ENCODE results near the gene STAC3. TPM values are rescaled to one million over a fixed set of nuclear protein-coding genes. Genes with fewer than 3 reads are reported as not detected.

STAC3 gene
- total RNA-seq, 1 experiment from 2014 or later: 2.5 TPM

- TF ChIP-seq, protein P1, sequence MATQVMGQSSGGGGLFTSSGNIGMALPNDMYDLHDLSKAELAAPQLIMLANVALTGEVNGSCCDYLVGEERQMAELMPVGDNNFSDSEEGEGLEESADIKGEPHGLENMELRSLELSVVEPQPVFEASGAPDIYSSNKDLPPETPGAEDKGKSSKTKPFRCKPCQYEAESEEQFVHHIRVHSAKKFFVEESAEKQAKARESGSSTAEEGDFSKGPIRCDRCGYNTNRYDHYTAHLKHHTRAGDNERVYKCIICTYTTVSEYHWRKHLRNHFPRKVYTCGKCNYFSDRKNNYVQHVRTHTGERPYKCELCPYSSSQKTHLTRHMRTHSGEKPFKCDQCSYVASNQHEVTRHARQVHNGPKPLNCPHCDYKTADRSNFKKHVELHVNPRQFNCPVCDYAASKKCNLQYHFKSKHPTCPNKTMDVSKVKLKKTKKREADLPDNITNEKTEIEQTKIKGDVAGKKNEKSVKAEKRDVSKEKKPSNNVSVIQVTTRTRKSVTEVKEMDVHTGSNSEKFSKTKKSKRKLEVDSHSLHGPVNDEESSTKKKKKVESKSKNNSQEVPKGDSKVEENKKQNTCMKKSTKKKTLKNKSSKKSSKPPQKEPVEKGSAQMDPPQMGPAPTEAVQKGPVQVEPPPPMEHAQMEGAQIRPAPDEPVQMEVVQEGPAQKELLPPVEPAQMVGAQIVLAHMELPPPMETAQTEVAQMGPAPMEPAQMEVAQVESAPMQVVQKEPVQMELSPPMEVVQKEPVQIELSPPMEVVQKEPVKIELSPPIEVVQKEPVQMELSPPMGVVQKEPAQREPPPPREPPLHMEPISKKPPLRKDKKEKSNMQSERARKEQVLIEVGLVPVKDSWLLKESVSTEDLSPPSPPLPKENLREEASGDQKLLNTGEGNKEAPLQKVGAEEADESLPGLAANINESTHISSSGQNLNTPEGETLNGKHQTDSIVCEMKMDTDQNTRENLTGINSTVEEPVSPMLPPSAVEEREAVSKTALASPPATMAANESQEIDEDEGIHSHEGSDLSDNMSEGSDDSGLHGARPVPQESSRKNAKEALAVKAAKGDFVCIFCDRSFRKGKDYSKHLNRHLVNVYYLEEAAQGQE (IDR thresholded peaks at IDR 0.05; ENCODE audit: low read depth): no peak
Observed at GRCh38 chr12:57213058-57213715, 37.8 kb downstream of the STAC3 start (continued).

DNA sequence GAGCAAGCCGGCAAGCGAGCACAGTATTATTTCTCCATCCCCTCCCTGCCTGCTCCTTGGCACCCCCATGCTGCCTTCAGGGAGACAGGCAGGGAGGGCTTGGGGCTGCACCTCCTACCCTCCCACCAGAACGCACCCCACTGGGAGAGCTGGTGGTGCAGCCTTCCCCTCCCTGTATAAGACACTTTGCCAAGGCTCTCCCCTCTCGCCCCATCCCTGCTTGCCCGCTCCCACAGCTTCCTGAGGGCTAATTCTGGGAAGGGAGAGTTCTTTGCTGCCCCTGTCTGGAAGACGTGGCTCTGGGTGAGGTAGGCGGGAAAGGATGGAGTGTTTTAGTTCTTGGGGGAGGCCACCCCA is 38.3 kb downstream of the STAC3 start:
- Histone ChIP-seq H3K4me1 (ENCODE audit: control insufficient read depth in 1 of 2, insufficient read depth in 2 of 2, low read length in 2 of 2) (peaks cover 17 to 42% of the 10 kb centered on the region in 2 experiments), H2AFZ (ENCODE audit: low read depth, low read length, poor library complexity, severe bottlenecking) (no peak overlapping the region), H3K27ac (ENCODE audit: low read depth, low read length) (no peak overlapping the region), H3K9ac (ENCODE audit: low read length) (no peak overlapping the region), H3K4me2 (ENCODE audit: low read length) (no peak overlapping the region), H3K27me3 (ENCODE audit: insufficient read depth, low read length) (no peaks in the 10 kb centered on the region), H3K4me3 (replicated peaks in 1 of 2; ENCODE audit: low read depth in 1 of 2, low read length in 2 of 2) (no peak overlapping the region), H4K20me1 (ENCODE audit: insufficient read depth) (no peaks in the 10 kb centered on the region), H3K36me3 (ENCODE audit: control insufficient read depth in 1 of 2, insufficient read depth in 2 of 2, low read length in 2 of 2) (no peaks in the 10 kb centered on the region), H3K79me2 (ENCODE audit: insufficient read depth, low read length) (no peaks in the 10 kb centered on the region), H3K9me3 (ENCODE audit: control insufficient read depth in 1 of 2, insufficient read depth in 1 of 2, low read depth in 1 of 2, low read length in 2 of 2) (no peaks in the 10 kb centered on the region), H3K9me2 (ENCODE audit: insufficient read depth) (no peaks in the 10 kb centered on the region)
- POLR2A ChIA-PET: interaction anchor here (1.9 kb wide), 1 partner anchor 30 kb away, joined by 7 read pairs; no protein-coding TSS in a partner anchor
- ATAC-seq: no peak
- intact Hi-C loops (cut with micrococcal nuclease): loop anchor here (1.0 to 2.0 kb wide), 3 partner anchors 27 to 240 kb away; no protein-coding TSS in a partner anchor
- BruUV-seq (replicated peaks): no TSS peak
- no peak for TF ChIP-seq ZFX (IDR thresholded peaks at IDR 0.05)
- TF ChIP-seq SIN3A (IDR thresholded peaks at IDR 0.05; ENCODE audit: low read depth): no peak
- no peak for TF ChIP-seq POLR2A (IDR thresholded peaks at IDR 0.05; ENCODE audit: borderline replicate concordance, extremely low read depth, insufficient read depth, insufficient read length)
- TF ChIP-seq MAX (IDR thresholded peaks at IDR 0.05): no peak
- no peak for TF ChIP-seq YY1 (IDR thresholded peaks at IDR 0.05; ENCODE audit: extremely low read depth, insufficient replicate concordance, low read depth, low read length)
- no peak for TF ChIP-seq ZNF274 (IDR thresholded peaks at IDR 0.05; ENCODE audit: low read depth, low read length)
- TF ChIP-seq ZBTB33 (IDR thresholded peaks at IDR 0.05; ENCODE audit: extremely low read depth, insufficient replicate concordance, low read length): no peak
- no peak for TF ChIP-seq CTCF (IDR thresholded peaks at IDR 0.05 in 2 of 3, conservative IDR thresholded peaks at IDR 0.05 in 1 of 3; ENCODE audit: borderline replicate concordance in 1 of 3, insufficient read depth in 1 of 3, low read depth in 2 of 3, low read length in 2 of 3)
- TF ChIP-seq SP1 (IDR thresholded peaks at IDR 0.05; ENCODE audit: low read depth): no peak
- no peak for TF ChIP-seq JUND (IDR thresholded peaks at IDR 0.05)
- TF ChIP-seq CEBPB (IDR thresholded peaks at IDR 0.05; ENCODE audit: low read depth): no peak
- no peak for TF ChIP-seq ATF3 (IDR thresholded peaks at IDR 0.05)
- no peak for TF ChIP-seq EZH2 (IDR thresholded peaks at IDR 0.05)
- no peak for DNase-seq (ENCODE audit: low read depth, low spot score)
- CTCF ChIA-PET: interaction anchor here (1.0 to 4.2 kb wide), 10 partner anchors 18 to 243 kb away, joined by 3 to 103 read pairs (median 12); partner anchors contain the start of genes INHBE and SHMT2
- RAD21 ChIA-PET (ENCODE audit: low non-redundant PET in 1 of 2, low total read pairs in 2 of 2, uncharacterized antibody in 2 of 2, unreplicated experiment in 2 of 2): interaction anchor here in 1 of 2 experiments (0.9 to 1.9 kb wide), 2 partner anchors 27 to 30 kb away, joined by 4 to 13 read pairs; no protein-coding TSS in a partner anchor
